ENCODE data around the gene UBE2D1.

DNA sequence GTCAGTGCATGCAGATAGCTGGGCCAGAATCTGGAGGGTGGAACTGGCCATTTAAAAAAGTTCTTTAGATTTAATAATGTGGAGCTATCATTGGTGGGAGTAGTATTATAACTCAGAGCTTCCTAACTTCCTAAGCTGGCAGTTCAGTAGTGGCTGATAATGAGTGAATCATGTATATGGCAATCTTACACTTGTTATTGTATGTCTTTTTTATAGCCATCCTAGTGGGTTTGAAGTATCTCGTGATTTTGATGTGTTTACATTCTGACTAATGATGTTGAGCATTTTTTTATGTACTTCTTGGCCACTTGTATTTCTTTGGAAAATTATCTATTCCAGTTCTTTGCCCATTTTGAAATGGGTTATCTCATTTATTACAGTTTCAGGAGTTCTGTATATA, 65.8 kb downstream of the UBE2D1 start:
- no peak for TF ChIP-seq CTCF (IDR thresholded peaks at IDR 0.05; ENCODE audit: borderline replicate concordance, extremely low read depth, low read length, poor library complexity, severe bottlenecking)
- no peak for TF ChIP-seq EZH2 (IDR thresholded peaks at IDR 0.05; ENCODE audit: borderline replicate concordance, low read depth, low read length, severe bottlenecking)

All from DND-41 (cell line).